Fibroblast of pulmonary artery (primary cell): Measurements from ENCODE around the gene NBEA.
A peak's percentile ranks its signal among the peaks of the same experiment; 100 is the strongest.

Experiments used
- DNase-seq: peaks from one replicate; pipeline ENCODE4 v3.0.0-alpha.2; 2010; ENCODE audit warnings: low read depth
- H3K4me3 ChIP-seq: replicated peaks from 2 replicates; pipeline ENCODE4 v1.5.1; 2011; ENCODE audit warnings: low read depth, mild to moderate bottlenecking, control low read depth, low read length, moderate library complexity
- CTCF ChIP-seq: IDR thresholded peaks from 2 replicates; pipeline ENCODE4 v1.5.1; 2011; ENCODE audit warnings: mild to moderate bottlenecking, control low read depth, low read length, inconsistent platforms; ENCODE audit errors: missing control alignments

NBEA gene

DNA sequence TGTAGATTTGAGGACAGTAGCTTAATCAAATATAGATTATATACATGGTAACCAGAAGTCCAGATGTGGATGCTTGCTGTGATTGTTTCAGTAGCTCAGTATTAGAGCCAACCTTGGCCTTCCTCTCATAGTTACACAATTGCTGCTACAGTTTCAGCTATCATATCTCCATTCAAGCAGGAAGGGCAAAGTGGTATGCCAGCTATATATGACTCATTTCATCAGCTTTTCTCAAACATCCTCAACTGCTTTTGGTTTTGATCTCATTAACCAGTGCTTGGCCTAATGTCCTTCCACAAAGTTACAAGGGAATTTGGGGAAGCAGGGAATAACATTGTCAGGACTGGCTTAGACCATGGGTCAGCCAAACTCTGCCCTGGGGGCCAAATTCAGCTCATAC is 607.4 kb downstream of the NBEA start:
- TF ChIP-seq CTCF: no peak
- no peak overlapping the region for H3K4me3 ChIP-seq
- DNase-seq: peak; percentile 66

DNA sequence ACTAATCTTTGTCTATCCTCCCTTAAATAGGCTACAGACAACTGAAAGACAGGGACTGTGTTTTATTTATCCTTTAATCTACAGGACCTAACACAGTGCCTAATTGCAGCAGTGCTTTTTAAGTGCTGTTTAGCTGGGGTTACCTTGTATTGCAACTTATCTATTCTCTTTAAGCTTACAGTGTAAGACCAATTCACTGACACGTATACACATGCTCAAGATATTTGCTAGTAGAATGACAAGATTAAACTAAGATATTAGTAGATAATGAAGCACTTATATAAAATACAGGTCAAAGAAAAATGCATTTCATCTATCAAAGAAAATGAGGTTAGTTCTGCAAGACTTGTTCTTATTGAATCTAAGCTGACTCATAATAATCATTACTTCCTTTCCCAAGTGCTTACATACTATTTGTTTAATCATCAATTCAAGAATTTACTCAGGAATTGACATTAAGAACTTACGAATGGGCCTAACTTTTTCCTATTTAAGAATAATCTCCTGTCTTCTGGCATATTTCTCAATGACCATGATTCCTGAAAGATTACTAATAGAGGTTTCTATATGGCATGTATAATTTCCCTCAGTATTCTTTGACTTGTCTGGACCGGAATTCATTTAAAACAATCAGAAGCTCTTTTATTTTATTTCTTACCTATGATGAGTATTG is 610.2 kb downstream of the NBEA start:
- no peak for TF ChIP-seq CTCF
- no peak overlapping the region for H3K4me3 ChIP-seq
- peak; percentile 14 for DNase-seq

- no peak overlapping the region for H3K4me3 ChIP-seq
- no peak for TF ChIP-seq CTCF
- no peak for DNase-seq
Observed at GRCh38 chr13:35554972-35555623, 613.0 kb downstream of the NBEA start.

DNA sequence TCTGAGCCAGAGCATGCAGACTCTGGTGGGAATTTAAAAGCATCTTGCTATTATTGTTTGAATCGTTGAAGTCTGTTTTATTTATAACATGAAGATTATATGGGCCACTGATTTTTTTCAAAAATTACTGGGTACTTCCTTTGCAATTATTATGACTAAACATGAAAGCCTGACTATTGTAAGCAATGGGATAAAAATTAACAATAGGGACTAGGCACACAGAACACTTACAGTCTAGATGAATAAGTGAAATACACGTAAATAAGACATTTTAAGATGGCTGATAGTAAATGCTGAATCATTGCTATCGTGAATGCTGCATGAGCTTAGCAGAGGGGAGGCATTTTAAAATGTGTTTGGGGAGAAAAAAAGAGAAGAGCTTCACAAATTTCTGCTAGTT is 615.4 kb downstream of the NBEA start:
- no peak for DNase-seq
- TF ChIP-seq CTCF: no peak
- no peak overlapping the region for H3K4me3 ChIP-seq

DNA sequence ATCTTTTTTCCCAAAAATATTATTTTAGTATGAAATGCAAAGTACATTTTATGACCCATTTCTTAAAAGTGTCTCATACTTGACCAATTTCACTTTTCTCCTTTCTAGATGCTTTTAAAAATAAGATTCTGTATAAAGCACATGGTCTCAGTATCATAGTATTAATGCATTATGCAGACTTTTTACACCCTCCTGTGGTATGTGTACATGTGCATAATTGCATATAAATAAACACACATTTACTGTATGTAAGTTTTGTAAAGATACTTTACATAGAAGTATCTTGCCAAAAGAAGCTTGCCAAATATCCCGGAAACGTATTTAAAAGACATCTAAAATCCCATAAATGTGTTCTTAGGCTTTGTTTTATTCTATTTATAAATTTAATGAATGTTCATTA is 619.5 kb downstream of the NBEA start:
- H3K4me3 ChIP-seq: no peak overlapping the region
- DNase-seq: no peak
- no peak for TF ChIP-seq CTCF

- TF ChIP-seq CTCF: no peak
- no peak for DNase-seq
- H3K4me3 ChIP-seq: no peak overlapping the region
Observed at GRCh38 chr13:35565273-35565672, 623.2 kb downstream of the NBEA start.

DNA sequence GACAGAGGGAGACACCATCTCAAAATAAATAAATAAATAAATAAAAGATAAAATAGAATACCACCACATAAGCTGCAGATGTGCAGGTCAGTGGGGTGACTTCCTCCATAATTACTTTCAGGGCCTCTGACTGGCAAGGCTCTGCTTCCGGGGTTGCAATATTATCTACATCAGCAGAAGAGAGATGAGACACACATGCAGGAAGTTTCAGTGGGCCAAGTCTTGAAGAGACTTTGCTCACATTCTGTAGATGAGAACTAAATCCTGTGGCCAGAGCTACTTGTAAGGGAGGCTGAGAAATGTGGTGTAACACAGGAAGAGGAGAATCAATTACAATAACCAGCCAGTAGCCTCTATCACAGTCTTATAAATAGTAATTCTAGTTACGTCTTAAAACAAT is 624.3 kb downstream of the NBEA start:
- no peak overlapping the region for H3K4me3 ChIP-seq
- no peak for TF ChIP-seq CTCF
- DNase-seq: peak; percentile 9
